GM18951 (cell line): Measurements from ENCODE around the gene RASGRF2.

Experiments
- POLR2A ChIP-seq: IDR thresholded peaks from 4 replicates; pipeline ENCODE4 v1.6.1; 2011; ENCODE audit warnings: mild to moderate bottlenecking; ENCODE audit not compliant: insufficient read length, insufficient read depth; ENCODE audit errors: extremely low read depth
- in situ Hi-C: fragments of 300-500 bp; cut with MboI; formaldehyde crosslinking; loops from one replicate; pipeline ENCODE4 v1.12.0; 2022; ENCODE audit warnings: low sequenced_read_pairs, mixed read lengths, inconsistent platforms; ENCODE audit not compliant: unreplicated experiment

RASGRF2 gene

GRCh38 chr5:80958616-80959015 is 1.5 kb upstream of the RASGRF2 start:
- in situ Hi-C loops: no loop called here
- TF ChIP-seq POLR2A: no peak

GRCh38 chr5:80959138-80959537 is 1.0 kb upstream of the RASGRF2 start:
- in situ Hi-C loops: no loop called here
- TF ChIP-seq POLR2A: no peak

- in situ Hi-C loops: no loop called here
- TF ChIP-seq POLR2A: no peak
Observed at GRCh38 chr5:80960531-80961375, 590 bp downstream of the RASGRF2 start.

- in situ Hi-C loops: no loop called here
- TF ChIP-seq POLR2A: no peak
Observed at GRCh38 chr5:80961376-80962281, 1.5 kb downstream of the RASGRF2 start.

- in situ Hi-C loops: no loop called here
Observed at GRCh38 chr5:80962630-80963520, 2.7 kb downstream of the RASGRF2 start.

GRCh38 chr5:80963521-80963895 is 3.3 kb downstream of the RASGRF2 start:
- in situ Hi-C loops: no loop called here
- no peak for TF ChIP-seq POLR2A

More at GRCh38 chr5:80962630-80963520, 2.7 kb downstream of the RASGRF2 start:
- no peak for TF ChIP-seq POLR2A

- in situ Hi-C loops: no loop called here
- no peak for TF ChIP-seq POLR2A
Observed at GRCh38 chr5:80963966-80964481, 3.9 kb downstream of the RASGRF2 start.

- in situ Hi-C loops: no loop called here
- no peak for TF ChIP-seq POLR2A
Observed at GRCh38 chr5:80964491-80964890, 4.3 kb downstream of the RASGRF2 start.

GRCh38 chr5:80964919-80965318 is 4.8 kb downstream of the RASGRF2 start:
- in situ Hi-C loops: no loop called here
- TF ChIP-seq POLR2A: no peak

GRCh38 chr5:80967500-80968181 is 7.5 kb downstream of the RASGRF2 start:
- in situ Hi-C loops: no loop called here
- no peak for TF ChIP-seq POLR2A

GRCh38 chr5:80973027-80973426 is 12.9 kb downstream of the RASGRF2 start:
- no peak for TF ChIP-seq POLR2A
- in situ Hi-C loops: no loop called here

- TF ChIP-seq POLR2A: no peak
- in situ Hi-C loops: no loop called here
Observed at GRCh38 chr5:80975065-80975464, 14.9 kb downstream of the RASGRF2 start.

GRCh38 chr5:80976985-80977384 is 16.8 kb downstream of the RASGRF2 start:
- TF ChIP-seq POLR2A: no peak
- in situ Hi-C loops: no loop called here
